HEK293T (cell line): ENCODE measurements around the gene ABCD1.
"Not testable (repeated sequence)": the region's sequence is repeated elsewhere in the genome, so short reads cannot be mapped to it uniquely, and the experiment has no call there.

ENCODE experiments used
- ARNT ChIP-seq: fragments of 450-650 bp; IDR thresholded peaks from 2 replicates; pipeline ENCODE4 v1.6.1; 2017; ENCODE audit warnings: mild to moderate bottlenecking
- ELF4 ChIP-seq: fragments of 450-650 bp; IDR thresholded peaks from 2 replicates; pipeline ENCODE4 v1.6.1; 2017; ENCODE audit warnings: antibody characterized with exemption
- FOXK2 ChIP-seq: fragments of 450-650 bp; IDR thresholded peaks from 2 replicates; pipeline ENCODE4 v1.6.1; 2016; ENCODE audit warnings: mild to moderate bottlenecking
- FOXM1 ChIP-seq: fragments of 450-650 bp; IDR thresholded peaks from 2 replicates; pipeline ENCODE4 v1.6.1; 2017; ENCODE audit warnings: mild to moderate bottlenecking, borderline replicate concordance
- L3MBTL2 ChIP-seq: fragments of 450-650 bp; conservative IDR thresholded peaks from 2 replicates; pipeline ENCODE4 v1.6.1; 2016; ENCODE audit warnings: mild to moderate bottlenecking
- LEF1 ChIP-seq: fragments of 450-650 bp; IDR thresholded peaks from 2 replicates; pipeline ENCODE4 v1.6.1; 2017; ENCODE audit warnings: mild to moderate bottlenecking, borderline replicate concordance
- SP1 ChIP-seq: fragments of 450-650 bp; IDR thresholded peaks from 2 replicates; pipeline ENCODE4 v1.6.1; 2017
- TF ChIP-seq, protein P1 (sequence below): fragments of 450-650 bp; IDR thresholded peaks from 2 replicates; pipeline ENCODE4 v1.6.1; 2016

- not testable (repeated sequence) for TF ChIP-seq ELF4, LEF1, FOXM1, FOXK2, SP1, L3MBTL2, ARNT
- TF ChIP-seq, protein P1, sequence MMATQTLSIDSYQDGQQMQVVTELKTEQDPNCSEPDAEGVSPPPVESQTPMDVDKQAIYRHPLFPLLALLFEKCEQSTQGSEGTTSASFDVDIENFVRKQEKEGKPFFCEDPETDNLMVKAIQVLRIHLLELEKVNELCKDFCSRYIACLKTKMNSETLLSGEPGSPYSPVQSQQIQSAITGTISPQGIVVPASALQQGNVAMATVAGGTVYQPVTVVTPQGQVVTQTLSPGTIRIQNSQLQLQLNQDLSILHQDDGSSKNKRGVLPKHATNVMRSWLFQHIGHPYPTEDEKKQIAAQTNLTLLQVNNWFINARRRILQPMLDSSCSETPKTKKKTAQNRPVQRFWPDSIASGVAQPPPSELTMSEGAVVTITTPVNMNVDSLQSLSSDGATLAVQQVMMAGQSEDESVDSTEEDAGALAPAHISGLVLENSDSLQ = not testable (repeated sequence)
Observed at GRCh38 chrX:153704631-153705402, 19.8 kb upstream of the ABCD1 start.
